GM18519 (cell line): Measurements from ENCODE around the gene KRT12.

Experiments used
- ATAC-seq: cut with Tn5 transposase; IDR thresholded peaks from one replicate; pipeline ENCODE4 v1.9.1; 2021; ENCODE audit warnings: mild to moderate bottlenecking, moderate library complexity; ENCODE audit not compliant: unreplicated experiment, low FRiP score

Gene KRT12

DNA sequence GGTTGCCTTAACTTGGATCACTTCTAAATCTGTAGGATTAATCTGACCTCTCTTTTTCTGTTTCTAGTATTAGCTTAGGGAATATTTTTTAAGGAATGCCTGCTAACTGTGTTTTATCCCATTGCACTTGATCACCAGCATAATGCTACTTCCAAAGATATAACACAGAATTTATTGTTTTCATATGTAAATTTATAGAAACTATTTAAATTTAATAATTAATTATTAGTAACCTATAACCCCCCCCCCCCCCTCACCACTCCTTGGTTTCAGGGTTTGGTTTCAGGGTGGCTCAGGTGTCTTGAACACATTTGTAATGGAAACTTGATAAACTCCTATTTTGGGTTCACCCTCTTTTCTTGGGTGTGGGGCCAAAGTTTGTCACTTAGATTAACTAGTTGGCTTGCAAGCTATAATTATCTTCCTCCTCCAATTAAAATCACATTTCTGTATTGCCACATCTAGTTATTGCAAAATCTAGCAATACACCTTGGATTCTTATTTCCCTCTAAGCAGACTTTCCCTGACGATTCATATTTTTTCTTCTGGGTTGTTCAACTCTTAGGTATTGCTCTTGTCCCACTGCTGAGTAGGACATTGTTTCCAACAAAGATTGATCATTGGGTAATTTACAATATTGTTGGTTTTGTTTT lies 18.3 kb downstream of the KRT12 start:
- ATAC-seq, result no peak

- no peak for ATAC-seq
Measured at GRCh38 chr17:40846515-40847144, 20.4 kb downstream of the KRT12 start.

DNA sequence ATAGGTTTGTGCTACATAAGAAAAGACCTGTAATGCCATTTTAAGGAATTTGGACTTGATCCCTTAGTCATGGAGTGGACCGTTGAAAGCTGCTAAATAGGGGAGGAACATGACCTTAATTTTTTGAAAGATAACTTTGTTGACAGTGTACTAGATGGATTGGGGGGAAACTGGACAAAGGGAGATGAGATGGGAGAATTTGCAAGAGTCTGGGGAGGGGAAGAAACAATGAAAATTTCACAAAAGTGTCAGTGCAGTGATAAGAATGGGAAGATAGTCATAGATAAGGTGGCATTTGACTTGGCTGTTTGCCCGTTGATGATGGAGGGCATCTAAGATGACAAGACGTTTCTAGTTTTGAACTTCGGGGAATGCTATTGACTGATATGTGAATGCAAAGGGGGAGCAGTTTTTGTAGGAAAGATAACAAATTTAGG lies 22.3 kb downstream of the KRT12 start:
- no peak for ATAC-seq

GRCh38 chr17:40843242-40843641 lies 23.8 kb downstream of the KRT12 start:
- no peak for ATAC-seq

DNA sequence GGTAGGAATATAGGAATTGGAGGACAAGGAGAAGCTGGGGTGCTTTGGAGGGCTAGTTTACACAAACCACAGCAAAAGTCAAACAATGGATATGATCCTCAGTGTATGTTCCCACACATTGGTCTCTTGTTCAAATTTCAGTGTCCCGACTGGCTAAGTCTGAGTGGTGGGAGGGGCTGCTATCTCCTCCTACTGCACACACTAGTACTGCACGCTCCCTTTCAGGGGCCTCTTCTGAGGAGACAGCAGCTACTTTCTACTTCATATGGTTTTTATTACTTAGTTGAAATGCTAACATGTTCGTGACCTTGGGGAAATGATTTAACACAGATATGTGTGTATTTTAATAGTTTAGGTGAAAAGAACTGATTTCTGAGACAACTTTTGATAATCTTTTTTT lies 25.8 kb downstream of the KRT12 start:
- no peak for ATAC-seq

- ATAC-seq, result no peak
Measured at GRCh38 chr17:40839194-40839593, 27.8 kb downstream of the KRT12 start.

- no peak for ATAC-seq
Measured at GRCh38 chr17:40836020-40836419, 31.0 kb downstream of the KRT12 start.

GRCh38 chr17:40833882-40834281 lies 33.1 kb downstream of the KRT12 start:
- no peak for ATAC-seq

DNA sequence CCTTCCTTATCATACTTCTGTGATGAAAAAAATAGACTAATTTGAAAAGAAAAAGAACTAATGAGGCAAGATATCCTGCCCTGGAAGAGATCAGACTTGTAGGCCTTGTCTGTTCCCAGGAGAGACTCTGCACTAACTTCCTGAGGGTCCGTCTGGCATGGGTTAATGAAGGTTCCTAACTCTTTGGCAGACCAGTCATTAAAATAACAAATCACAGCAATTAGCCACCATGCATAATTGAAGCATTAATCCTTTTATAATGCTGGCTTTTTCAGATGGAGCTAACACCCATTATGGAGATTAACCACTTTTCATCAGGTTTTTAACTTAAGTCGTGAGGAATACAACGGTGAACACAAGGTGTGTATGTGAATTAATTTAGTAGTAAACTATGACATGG lies 34.2 kb downstream of the KRT12 start:
- ATAC-seq, result no peak

GRCh38 chr17:40830085-40830776 lies 36.8 kb downstream of the KRT12 start:
- ATAC-seq, result no peak

DNA sequence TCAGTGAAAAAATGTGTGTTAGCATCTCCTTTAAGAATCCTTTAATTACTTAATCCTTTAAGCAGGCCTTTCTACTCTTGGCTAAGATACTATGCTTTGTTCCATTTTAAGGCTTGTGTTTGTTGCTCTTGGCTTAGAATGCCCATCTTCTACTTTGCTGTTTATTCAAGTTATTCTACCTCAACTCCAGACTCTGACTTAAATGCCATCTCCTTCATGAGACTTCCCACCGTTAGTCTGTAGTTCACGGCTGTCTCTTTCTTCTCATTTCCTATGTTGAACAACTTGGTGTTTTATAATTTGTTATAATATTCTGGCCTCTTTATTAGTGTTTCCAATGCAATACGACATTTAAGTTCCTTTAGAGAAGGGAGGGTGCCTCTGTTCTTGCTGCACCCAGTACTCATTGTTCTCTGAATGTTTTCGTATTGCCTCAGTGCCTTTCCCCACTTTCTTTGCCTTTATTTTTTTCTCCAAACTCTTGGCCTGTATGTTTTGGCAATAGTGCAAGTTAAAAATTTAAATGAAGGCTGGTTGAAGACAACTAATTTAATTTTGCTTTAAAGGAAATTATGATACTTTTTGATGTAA lies 38.5 kb downstream of the KRT12 start:
- ATAC-seq, result no peak

GRCh38 chr17:40827746-40828453 lies 39.1 kb downstream of the KRT12 start:
- ATAC-seq, result no peak

- ATAC-seq, result no peak
Measured at GRCh38 chr17:40825599-40825998, 41.4 kb downstream of the KRT12 start.

- no peak for ATAC-seq
Measured at GRCh38 chr17:40824015-40824832, 42.8 kb downstream of the KRT12 start.

- no peak for ATAC-seq
Measured at GRCh38 chr17:40822132-40822812, 44.8 kb downstream of the KRT12 start, which contains the start of gene KRT10. Gene KRT10, minus strand, starts transcription at chr17:40822614. Its CDS starts 29 bp downstream, at chr17:40822585.

DNA sequence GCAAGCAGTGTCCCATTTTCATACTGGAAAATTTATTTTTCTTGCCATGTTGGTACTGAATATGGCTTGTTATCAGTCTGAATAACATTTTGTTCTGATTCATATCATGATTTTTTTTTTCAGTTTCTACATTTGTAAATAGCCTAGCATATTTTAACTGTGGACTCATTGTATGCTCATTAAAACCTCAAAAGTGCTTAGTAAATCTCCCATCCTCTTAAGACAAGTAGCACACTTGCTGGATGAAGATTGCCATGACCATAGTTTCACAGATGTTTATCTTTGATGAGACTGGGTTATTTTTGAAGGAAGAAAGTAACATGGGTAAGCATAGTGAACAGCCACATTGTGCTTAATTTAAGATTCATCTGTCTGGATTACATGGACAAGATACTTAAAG lies 45.5 kb downstream of the KRT12 start:
- ATAC-seq, result no peak

DNA sequence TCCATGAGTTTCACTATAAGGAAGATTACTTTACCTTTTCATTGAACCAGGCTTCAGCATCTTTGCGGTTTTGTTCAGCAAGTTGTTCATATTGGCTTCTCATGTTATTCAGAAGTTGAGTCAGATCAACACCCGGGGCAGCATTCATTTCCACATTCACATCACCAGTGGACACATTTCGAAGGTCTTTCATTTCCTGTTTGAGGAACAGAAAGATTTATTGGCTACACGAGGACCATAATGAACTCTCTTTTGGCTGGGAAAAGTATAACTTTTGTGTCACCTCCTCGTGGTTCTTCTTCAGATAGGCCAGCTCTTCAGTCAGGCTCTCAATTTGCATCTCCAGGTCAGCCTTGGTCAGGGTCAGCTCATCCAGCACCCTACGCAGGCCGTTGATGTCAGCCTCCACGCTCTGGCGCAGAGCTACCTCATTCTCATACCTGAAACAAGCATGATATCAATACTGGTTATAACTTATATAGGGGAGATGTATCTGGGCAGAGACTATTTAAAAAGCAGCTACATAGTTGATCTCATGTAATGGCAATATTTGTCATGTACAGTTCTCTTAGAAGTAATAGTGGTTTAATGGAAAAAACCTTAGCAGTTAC lies 46.7 kb downstream of the KRT12 start:
- no peak for ATAC-seq

DNA sequence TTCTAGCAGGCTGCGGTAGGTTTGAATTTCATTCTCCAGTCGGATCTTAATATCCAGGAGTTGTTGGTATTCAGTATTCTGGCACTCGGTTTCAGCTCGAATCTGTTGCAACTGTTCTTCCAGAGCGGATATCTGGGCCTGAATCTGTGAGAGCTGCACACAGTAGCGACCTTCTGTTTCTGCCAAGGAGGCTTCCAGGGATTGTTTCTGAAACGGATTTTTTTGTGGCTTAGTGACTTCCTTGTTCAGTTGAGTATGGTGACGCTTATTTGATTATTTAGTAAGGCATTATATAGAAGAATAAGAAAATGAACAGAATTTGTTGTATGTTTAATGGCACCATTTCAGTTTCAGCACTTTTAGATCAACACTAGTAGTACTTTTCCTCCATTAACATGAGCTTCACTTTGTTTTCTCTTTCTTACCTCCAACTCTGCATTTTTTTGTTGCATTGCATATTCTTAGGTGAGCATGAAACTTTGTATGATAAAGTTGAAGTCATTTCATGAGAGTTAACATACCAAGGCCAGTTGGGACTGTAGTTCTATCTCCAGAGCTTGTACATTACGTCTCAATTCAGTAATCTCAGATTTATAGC lies 47.4 kb downstream of the KRT12 start:
- no peak for ATAC-seq
